ENCODE measurements around the gene SF3B2.
A peak's percentile ranks its signal among the peaks of the same experiment; 100 is the strongest.

The SF3B2 gene

GRCh38 chr11:66051371-66051765, 796 bp upstream of the SF3B2 start:
- DNase-seq, result no peak

GRCh38 chr11:66052664-66052982, 459 bp downstream of the SF3B2 start:
- no peak for DNase-seq

- no peak for DNase-seq
Observed at GRCh38 chr11:66055021-66055420, 2.9 kb downstream of the SF3B2 start.

GRCh38 chr11:66056501-66056900, 4.3 kb downstream of the SF3B2 start:
- DNase-seq, result no peak

DNA sequence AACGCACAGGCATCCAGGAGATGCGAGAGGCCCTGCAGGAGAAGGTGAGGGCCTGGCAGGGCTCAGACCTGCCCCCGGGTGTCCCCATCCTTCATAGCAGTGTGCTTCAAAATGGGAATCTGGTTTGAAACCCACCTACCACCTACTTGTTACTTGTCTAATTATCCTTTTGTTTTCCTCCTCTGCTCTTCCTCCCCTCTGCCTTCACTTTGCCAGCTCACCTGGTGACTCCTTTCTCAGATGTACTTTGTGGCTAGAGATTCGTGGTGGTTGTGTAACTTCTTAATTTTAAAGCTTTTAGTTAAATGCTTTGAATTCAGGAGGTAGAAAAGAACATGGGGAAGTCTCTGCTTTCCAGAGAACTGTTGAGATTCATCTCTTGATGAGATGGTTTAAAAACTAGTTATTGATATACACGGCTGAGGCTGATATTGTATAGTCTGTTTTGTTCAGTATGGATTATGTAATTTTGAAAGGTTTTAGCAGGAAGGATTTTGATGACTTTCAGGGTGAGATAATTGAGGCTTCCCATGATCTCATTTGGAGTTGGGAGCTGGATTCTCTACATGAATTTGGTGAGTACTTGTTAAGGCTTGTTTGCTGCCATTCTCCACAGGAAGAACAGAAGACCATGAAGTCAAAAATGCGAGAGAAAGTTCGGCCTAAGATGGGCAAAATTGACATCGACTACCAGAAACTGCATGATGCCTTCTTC, 8.0 kb downstream of the SF3B2 start:
- no peak for DNase-seq

- no peak for DNase-seq
Observed at GRCh38 chr11:66061268-66061667, 9.1 kb downstream of the SF3B2 start.

- DNase-seq, result no peak
Observed at GRCh38 chr11:66062408-66062807, 10.2 kb downstream of the SF3B2 start.

DNA sequence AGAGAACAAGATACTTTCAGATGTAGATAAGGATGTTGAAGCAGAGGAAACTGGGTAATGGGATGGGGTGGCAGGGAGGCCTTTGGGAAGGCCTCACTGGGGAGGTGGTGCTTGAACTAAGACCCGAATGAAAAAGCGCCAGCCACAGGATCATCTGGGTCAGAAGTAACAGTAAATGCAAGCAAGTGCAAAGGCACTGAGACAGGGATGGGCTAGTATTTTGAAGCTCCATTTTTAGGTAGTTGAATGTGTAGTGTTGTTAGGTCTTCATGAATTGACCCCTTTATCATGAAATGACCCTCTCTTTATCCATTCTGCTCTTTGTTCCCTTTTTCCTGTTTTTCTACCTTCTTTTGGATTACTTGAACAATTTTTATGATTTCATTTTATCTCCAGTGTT, 11.7 kb downstream of the SF3B2 start:
- no peak for DNase-seq

DNA sequence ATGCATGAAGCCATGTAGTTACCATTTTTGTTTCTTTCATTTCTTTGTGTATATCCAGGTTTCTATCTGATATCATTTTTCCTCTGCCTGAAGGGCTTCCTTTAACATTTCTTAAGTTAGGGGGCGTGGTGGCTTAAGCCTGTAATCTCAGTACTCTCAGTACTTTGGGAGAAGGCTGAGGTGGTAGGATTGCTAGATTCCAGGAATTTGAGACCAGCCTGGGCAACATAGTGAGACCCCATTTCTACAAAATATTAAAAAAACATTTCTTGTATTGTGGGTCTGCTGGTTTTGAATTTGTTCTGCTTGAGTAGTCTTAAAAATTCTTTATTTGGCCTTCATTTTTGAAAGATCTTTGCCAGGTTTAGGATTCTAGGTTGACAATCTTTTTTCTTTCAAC, 12.4 kb downstream of the SF3B2 start:
- DNase-seq, result no peak

GRCh38 chr11:66066751-66067150, 14.6 kb downstream of the SF3B2 start:
- DNase-seq, result no peak

GRCh38 chr11:66067640-66068039, 15.5 kb downstream of the SF3B2 start:
- no peak for DNase-seq

DNA sequence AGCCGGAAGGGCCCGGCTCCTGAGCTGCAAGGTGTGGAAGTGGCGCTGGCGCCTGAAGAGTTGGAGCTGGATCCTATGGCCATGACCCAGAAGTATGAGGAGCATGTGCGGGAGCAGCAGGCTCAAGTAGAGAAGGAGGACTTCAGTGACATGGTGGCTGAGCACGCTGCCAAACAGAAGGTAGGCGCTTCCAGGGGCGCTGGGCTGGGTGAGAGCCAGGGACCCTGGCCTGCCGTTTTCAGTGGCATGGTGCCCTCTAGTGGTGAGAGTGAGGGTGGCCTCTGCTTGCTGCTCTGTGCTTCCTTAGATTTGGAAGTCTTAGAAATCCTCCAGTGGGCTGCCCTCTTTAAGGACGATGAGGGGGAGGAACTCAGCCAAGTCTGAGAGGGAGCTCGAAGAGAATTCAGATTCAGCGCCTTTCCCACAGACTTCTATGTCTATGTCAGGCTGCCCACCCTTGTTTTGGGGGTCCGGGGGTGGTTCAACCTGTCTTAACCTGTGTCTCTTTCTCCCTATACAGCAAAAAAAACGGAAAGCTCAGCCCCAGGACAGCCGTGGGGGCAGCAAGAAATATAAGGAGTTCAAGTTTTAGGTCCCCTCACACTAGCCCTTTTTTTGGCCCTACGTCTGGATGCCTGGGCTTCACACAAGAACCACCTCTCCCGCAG, 16.1 kb downstream of the SF3B2 start:
- DNase-seq, result peak; percentile 86

GRCh38 chr11:66068923-66069714, 17.0 kb downstream of the SF3B2 start:
- no peak for DNase-seq

GRCh38 chr11:66069715-66070603, 17.8 kb downstream of the SF3B2 start, which contains the start of gene PACS1:
PACS1 (plus strand) TSS chr11:66070272; CDS start chr11:66070487, 215 bp downstream.
- peak; percentile 38 for DNase-seq

- peak; percentile 14 for DNase-seq
Observed at GRCh38 chr11:66070604-66071380, 18.6 kb downstream of the SF3B2 start.

GRCh38 chr11:66071381-66071801, 19.2 kb downstream of the SF3B2 start:
- no peak for DNase-seq

DNA sequence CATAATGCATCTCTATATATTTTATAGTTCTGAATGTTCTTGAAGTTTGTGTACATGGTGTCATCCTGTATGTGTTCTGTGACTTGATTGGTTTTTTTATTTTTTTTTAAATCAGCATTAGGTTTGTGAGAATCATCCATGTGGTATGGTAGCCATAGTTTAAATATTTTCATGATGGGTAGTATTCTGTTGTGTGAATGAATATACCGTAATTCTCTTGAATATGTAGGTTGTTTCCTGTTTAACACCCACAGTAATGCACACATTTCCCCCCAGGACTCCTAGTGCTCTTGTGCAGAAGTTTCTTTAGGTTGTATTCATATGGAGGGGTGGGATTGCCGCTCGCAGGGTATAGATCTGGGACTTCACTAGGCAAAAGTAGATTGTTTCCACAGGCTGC, 19.9 kb downstream of the SF3B2 start:
- DNase-seq, result no peak

DNA sequence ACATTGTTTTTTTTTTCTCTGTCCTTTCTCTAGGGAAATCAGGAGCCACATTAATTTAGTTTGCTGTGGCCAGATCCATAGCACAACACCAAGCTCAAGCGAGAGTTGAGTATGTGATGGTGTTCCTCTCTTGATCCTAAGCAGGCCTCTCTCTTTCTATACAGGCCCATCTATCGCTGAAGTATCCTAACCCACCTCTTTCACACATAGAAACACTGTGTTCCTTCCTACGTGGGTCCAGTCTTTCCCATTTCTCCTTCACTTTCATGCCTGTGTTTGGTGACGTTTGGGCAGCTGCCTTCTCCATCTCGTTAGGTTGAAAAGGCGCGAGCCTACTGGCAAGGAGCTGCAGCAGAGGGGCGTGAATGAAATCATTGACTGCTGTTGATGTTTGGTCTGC, 20.4 kb downstream of the SF3B2 start:
- peak; percentile 27 for DNase-seq

DNA sequence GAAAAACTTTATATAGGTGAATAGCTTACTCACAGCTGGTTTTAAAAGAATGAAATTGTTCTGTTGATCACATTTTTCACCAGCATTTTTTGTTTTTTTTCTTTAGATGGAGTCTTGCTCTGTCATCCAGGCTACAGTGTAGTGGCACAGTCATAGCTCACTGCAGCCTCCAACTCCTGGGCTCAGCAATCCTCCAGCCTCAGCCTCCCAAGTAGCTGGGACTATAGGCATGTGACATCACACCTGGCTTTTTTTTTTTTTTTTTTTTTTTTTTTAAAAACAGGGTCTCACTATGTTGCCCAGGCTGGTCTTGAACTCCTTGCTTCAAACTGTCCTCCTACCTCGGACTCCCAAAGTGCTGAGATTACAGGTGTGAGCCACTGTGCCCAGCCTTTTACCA, 21.5 kb downstream of the SF3B2 start:
- DNase-seq, result no peak

GRCh38 chr11:66075273-66075672, 23.1 kb downstream of the SF3B2 start:
- DNase-seq, result no peak

DNA sequence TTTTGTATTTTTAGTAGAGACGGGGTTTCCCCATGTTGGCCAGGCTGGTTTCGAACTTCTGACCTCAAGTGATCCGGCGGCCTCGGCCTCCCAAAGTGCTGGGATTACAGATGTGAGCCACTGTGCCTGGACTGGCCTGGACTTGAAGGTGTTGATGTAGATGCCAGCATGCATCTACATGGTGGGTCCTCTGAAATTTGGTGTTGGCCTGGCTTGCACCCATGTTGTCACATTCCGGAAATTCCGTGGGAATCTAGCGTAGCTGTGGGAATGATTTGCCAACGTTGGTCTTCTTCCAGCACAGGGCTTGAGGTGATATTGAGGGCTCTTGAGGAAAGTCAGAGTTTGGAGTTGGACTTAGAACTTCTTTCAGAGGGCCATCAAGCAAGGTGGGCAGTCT, 24.4 kb downstream of the SF3B2 start:
- no peak for DNase-seq

DNA sequence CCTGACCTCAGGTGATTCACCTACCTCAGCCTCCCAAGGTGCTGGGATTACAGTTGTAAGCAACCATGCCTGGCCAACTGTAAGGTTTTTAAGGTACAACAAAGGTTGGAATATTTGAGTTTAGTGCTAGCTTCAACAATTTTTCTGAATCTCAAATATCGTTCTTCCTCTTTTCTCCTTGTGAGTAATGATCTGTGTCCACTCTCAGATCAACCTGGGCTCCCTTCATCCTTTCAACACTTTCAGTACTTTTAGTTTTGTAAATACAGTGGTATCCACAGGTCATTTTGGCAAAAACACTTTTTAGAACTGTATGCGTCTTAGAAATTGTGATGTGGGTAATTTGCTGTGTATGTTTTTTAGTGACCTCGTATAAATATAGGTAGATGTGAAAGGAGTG, 25.8 kb downstream of the SF3B2 start:
- DNase-seq, result no peak

Data from NCI-H2227 treated with DMSO at 0.1 percent for 48 hours (cell line).